Gastrocnemius medialis (tissue), 4 donors: Measurements from ENCODE around the gene OOSP2.

Source experiments
- POLR2A ChIP-seq, 2 donors: fragments of 450-650 bp; IDR thresholded peaks; one replicate each; pipeline ENCODE4 v1.6.1; 2017; ENCODE audit warnings: antibody characterized with exemption in 2 of 2, mild to moderate bottlenecking in 2 of 2, moderate library complexity in 2 of 2
- TF ChIP-seq, protein P1 (sequence below), 5 experiments: fragments of 450-650 bp in 3 of 5; fragments of 200-600 bp in 2 of 5; sonication (generic) in 2 of 5; IDR thresholded peaks in 4 of 5; conservative IDR thresholded peaks in 1 of 5; 1 replicate in 4 of 5; 2 replicates in 1 of 5; pipeline ENCODE4 v1.5.1; 2016 to 2019; ENCODE audit warnings: antibody characterized with exemption in 5 of 5, mild to moderate bottlenecking in 3 of 5, moderate library complexity in 3 of 5

GRCh38 chr11:59990421-59990820 lies 49.8 kb upstream of the OOSP2 start:
- TF ChIP-seq, protein P1, sequence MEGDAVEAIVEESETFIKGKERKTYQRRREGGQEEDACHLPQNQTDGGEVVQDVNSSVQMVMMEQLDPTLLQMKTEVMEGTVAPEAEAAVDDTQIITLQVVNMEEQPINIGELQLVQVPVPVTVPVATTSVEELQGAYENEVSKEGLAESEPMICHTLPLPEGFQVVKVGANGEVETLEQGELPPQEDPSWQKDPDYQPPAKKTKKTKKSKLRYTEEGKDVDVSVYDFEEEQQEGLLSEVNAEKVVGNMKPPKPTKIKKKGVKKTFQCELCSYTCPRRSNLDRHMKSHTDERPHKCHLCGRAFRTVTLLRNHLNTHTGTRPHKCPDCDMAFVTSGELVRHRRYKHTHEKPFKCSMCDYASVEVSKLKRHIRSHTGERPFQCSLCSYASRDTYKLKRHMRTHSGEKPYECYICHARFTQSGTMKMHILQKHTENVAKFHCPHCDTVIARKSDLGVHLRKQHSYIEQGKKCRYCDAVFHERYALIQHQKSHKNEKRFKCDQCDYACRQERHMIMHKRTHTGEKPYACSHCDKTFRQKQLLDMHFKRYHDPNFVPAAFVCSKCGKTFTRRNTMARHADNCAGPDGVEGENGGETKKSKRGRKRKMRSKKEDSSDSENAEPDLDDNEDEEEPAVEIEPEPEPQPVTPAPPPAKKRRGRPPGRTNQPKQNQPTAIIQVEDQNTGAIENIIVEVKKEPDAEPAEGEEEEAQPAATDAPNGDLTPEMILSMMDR (IDR thresholded peaks at IDR 0.05 in 4 of 5, conservative IDR thresholded peaks at IDR 0.05 in 1 of 5), result no peak
- TF ChIP-seq POLR2A (IDR thresholded peaks at IDR 0.05), result no peak
